Activated naive CD4-positive, alpha-beta T cell (primary cell): Measurements from ENCODE around the gene DPP4.

Experiments
- DNase-seq, 4 experiments: peaks; one replicate each; lab custom pipeline; 2025; lab: John Stamatoyannopoulos, UW

DPP4 gene

DNA sequence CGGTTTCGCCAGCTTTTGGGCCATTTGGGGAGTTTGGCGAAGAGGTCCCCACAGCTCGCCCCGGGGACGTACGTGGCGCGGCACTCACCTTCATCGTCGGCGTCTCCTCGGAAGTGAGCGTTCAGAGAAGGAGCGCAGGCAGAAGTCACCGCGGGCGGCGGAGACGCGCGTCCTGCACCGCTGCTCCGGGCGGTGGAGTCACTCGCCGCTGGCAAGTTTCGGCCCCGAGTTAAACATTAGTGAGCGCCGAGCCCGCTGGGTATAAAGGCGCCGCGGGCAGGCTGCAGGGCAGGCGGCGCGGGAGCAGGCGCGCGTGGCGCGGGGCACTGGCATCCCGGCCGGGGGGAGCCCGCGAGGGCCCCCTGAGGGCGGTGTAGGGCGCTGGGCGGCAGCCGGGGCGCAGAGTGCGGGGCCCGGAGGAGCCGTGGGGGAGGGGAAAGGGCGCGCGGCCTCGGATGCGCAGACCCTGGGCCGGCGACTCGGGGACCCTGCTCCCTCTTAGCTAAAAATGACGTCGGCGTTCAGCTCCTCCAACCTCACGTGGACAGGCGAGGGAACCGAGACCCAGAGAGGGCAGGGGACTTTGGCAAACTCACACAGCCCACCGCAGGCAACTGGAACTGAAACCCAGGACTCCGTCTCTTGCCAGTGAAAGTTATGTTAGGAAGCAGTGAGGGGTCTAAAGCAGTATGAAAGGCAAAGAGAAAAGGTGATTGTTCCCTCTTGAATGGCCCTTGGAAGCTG is at the start of gene DPP4:
Gene DPP4, minus strand, starts transcription at position 328 of the 744 bp plus-strand sequence. Its CDS starts 234 bp downstream, at position 94.
- DNase-seq = peak; percentile 13 to 51 (median 21)

DNA sequence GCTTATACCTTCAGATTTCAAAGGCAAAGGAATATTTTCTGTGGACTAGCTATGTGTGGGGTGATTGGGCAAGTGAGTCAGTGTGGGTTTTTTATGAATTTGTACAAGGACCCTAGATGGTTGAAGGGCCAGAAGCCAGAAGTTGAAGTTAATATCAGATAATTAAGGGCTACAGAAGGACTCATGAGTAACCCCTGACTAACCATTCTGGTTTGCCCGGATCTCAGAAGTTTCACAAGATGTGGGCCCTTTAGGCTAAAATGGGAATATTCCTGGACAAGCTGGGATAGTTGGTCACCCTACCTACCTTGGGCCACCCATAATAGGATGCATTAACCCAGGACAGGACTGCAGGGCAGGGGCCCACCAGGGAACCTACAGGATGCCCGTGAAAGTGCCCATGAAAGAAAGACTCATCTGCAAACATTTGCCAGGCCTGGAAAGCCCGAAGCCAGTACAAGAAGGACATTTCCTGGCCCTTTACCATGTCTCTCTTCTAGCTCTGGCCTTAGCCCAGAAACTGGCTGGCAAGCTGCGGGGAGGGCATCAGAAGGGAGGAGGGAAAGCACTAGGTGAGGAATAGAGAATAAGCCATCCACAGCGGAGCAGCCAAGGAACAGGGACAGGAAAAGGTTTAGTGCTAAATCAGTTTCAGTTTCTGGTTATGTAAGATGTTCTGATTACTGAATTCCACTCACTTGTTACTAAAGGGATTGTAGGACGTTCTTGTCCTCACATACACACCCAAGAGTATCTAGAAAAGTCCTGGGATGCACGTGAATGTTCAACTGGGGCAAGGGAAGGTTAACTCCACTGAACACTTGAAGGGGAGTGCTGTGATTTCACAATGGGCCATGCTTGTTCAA is 44.4 kb upstream of the DPP4 start:
- DNase-seq = no peak

DNA sequence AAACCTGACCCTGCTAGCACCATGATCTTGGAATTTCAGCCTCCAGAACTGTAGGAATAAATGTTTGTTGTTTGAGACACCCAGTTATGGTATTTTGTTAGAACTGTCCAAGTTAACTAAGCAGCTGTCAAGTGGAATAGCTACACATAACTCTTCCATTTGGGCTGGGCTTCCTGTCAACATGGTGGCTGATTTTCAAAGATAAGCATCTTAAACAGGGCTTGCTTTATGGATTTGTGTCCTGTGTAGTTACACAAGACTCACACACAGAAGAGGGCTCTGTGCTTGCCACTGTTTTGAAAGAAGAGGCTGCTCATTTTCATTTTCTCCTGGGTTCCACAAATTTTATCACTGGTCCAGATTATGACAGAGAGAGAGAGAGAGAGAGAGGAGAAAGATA is 42.3 kb upstream of the DPP4 start:
- DNase-seq = no peak

DNA sequence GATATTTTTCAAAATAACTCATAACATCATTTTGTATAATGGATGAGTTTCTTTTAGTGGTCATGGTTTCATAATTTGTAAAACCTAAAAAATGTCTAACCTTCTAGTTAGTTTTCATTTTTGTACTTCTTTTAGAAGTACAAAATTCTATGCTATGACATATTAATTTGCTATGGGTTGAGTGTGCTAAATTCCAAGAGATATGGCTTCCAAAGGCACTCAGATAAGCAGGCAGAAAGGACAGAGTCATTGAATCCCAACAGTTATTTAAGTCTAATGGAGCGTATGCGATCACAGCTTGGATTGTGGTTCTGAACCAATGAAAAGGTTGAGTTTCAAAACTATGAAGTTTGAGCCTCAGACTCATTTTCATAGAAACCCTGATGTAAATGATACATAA is 41.1 kb upstream of the DPP4 start:
- no peak for DNase-seq

DNA sequence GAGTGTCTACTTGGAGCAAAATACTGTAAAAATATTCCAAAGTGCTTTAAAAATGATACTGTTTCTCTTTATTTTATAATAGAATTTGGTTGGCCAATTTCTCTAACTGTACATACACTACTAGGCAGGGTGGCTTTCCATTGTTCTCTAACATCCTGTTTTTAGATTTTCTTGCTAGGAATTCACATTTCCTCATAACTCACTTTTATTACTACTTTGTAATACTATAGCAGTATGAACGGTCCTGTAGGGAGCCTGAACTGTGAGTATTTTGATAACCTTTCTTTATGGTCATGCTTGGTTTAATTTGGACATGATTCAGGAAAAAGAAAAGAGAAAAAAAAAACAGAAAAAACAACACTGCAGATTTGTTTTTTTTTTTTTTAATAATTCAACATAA is 40.3 kb upstream of the DPP4 start:
- no peak for DNase-seq

DNA sequence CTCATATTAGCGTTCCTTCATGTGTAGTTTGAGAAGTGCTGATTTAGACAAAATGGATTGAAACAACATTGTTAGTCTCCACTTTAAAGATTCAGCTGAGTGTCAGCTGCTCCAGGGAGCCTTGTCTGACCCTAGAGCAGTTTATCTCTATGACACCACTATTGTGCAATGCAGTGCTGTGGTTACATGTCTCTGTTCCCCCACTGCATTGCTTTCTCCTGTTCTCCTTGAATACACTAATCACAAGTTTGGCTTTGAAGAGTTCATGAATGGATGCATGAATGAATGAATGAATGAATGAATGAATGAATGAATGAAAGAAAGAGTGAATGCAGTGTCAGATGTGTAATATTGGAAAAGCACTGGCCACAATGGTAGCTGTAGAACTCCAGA is 39.8 kb upstream of the DPP4 start:
- DNase-seq = no peak

DNA sequence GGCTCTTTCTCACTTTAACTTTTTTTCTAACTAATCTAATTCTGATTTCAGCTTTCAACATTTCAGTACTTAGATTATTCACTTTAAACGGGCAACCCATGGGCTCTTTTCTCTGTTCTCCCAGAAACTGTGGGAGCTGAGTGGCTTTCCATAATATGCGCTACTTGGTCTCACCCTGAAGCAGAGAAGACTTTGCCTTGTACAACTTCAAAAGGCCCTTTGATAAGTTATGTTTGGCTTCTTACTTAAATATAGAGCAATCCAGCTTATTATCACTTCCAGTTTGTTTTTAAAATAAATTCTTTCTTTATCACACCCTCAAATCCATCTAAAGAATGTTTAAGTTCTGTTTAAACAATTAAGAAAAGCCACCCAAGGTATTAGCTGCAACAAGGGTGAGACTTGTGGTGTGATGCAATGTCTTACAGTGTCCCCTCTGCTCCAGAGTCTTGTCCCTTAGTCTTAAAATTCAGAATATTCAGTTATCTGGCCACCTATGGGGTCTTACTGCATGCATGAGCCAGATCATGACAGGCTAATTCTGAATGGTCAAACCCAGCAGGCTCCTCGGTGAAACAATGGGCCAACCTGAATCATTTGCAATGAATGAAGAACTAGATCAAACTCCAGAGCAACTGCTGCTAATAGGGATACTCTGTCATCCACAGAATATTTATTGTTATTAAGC is 39.2 kb upstream of the DPP4 start:
- no peak for DNase-seq

DNA sequence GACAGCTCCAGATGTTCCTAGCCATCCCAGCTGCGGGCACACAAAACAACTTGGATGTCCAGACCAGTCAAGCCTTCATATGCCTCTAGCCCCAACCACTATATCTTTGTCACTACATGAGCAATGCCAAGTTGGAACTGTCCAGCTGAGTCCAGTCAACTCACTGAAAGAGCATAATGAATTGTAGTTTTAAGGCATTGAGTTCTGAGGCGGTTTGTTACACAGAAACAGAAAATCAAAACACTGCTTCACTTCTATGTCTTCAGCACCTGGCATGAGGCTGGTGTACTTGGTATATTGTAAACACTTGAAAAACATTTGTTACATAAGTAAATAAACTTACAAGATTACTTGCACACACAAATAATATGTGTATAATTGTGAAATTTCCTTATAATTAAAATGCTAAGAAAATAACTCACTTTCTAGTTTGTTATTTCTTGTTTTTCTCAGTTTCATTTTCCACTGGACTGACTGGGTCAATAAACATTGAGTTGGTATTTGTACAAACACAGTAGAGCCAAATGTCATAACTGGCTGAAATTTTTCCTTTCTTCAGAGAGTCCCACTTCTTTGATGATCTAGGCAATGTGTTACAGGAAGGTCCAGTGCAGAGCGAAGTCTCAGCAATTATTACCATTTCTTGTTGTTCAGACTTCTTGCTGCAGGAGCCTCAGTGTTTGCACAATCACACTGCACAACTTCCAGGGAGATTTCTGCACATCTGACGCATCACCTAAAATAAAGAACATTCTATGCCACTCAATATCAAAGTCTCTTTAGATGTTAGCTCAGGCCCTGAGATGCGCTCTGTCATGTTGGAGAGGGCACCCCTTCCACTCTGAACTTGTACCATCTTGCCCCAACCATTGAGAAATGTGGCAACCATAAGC is 38.2 kb upstream of the DPP4 start:
- no peak for DNase-seq

DNA sequence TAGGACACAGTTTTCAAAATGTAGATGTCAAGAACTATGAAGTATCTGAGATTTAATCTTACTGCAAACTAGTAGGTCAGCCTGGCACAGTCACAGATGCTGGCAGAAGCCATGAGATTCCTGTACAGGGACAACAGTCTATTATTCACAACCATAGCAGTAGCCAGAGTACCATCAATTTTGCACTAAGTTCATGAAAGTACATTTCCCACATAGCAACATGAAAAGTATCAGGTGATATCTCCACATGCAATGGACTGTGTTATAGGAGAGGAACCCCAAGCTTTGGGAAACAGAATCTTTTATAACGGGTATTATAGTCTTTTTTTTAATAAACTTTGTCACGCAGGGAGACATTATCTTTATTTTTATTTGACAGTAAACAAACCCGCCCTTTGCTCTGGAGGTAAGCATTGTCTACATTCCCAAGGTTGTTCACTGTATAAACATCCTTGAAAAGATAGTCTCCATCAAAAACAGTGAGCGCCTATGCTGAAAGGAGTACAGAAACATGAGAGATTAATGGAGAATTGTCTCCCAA is 33.4 kb upstream of the DPP4 start:
- no peak for DNase-seq

DNA sequence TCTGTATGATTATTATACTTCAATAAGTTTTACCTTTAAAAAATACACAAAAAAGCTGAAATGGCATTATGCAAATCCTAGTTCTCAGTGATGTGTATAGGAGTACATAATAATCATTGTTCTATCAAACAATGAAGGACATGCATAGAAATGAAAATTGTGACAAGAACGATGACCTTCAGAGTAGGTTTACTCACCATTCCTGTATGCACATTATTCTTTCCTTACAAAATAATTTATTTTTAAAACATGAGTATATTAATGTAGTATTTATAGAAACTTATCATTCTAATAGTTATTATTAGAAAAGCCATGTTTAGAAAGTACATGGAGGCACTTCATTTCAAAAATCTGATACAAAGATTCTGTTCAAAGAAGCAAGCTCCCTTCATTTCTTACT is 32.7 kb upstream of the DPP4 start:
- DNase-seq = no peak

DNA sequence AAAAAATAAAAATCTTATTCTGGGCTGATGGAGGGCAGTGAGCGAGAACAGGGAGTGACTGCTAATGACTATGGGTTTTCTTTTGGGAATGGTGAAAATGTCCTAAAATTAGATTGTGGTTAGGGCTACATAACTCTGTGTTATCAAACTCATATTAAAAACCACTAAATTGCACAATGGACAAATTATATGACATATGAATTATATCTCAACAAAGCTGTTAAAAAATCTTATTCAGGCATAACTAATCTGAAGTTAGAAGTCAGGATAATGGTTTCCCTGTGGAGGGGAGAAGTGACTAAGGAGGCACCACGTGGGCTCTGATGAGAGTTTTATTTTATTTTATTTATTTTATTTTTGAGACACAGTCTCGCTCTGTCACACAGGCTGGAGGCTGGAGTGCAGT is 32.1 kb upstream of the DPP4 start:
- no peak for DNase-seq

DNA sequence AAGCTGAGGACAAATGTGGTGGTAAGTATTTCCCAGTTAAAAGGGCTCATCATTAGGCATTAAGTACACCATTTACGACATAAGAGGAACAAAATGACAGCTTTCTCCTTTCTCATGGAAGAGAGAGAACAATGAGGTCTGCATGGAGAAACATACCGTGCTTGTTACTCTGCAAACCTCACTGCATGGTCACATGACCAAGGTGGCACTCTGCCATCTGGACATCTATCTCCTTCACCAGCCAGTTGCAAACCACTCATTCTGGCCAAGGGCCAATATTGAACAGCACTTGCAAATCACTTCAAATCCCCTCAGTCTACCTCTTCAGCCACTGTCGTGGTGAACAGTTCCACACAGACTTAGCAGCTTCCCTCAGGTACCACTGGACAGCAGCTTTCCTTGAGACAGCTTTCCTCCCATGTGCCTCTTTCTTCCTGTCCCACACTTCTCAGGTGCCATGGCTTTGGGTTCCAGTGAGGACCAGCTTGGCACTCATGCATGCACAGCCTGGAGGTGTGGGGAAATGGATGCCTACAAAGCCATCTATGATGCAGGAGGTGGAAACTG is 29.5 kb upstream of the DPP4 start:
- no peak for DNase-seq

DNA sequence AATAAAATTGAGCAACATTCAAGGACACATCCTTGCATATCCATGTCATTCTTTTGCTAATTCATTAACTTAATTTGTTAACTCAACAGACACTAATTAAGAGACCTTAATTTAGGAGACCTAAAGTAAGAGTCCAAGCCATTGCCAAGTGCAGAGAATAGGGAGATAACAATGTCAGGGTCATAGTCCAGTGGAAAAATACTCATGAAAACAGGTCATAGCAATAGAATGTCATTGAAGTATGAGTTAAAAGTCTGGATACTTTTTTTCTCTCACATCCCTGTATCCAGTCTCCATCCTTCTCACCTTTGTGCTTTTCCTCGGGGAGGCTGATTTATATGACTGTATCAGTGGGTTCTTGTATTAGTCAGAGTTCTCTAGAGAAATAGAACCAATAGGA is 26.6 kb upstream of the DPP4 start:
- DNase-seq = no peak

DNA sequence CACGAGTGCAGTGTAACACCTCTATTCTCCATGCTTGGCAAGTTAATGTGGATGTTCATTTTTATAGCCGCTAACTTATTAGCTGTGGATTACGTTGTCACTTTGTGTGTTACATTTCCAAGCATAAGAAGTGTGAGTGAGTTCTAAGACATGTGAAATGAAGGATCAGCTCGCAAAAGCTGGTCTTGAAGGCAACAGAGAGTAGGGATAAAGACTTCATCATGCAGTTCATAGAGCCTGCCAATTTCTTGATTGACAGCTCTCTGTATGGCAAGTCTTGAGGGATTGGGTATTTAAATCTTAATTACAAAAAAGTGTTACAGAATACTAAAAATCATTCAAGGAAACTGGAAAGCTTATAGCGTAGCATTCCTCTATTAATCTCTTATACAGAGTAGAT is 25.8 kb upstream of the DPP4 start:
- DNase-seq = no peak

DNA sequence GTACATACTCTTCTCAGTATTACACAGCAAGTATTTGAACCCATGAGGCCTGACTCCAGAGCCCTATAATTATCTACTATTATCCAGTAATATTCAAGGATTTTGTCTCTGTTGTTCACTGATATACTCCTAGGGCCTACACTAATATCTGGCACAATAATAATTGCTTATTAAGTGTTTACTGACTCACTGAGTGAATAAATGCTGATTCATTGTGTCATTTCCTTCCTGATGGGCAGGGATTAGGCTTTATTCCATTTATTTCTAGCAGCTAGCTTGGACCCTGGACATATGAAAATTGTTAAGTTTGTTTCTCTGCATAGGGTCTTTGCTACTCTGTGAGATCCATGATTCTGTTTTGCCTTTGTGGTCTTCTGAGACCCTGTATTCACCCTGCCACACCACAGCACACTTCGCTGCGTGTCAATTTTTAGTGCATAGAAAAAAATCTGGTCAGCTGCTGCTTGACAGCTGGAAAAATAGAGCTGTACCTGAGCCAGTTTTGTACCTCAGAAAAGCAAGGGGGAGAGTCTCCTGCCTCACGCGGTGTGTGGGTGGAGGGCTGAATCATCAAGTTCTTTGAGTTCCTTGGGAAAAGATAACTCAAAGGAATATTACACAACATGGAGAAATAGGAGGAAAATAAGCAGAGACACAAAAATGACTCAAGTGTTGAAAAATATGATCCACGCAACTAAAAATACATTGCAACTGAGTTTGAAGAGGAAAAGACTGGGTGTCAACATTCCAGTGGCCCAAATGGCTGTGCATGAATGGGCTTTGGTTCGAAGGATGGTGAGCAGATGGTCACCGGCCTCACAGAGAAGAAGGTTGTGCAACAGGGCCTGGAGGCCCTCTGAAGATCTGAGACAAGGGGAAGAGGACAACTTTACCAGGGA is 18.9 kb upstream of the DPP4 start:
- no peak for DNase-seq

DNA sequence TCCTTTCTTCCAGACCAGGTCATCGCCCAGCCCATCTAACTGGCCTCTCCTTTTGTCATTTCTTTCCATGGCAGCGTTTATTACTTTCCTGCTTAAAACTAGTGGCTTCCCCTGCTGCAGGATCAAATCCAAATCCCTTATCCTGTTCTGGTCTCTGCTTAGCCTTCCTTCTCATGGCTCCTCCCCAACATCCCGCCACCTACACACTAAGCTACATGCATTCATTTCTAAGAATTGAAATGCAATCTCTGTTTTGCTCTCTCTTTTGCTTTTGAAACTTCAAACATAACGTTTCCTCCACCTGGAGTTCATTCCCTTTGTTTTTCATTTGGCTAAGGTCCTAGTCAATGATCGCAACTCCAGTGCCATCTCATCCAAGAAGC is 18.0 kb upstream of the DPP4 start:
- DNase-seq = no peak

DNA sequence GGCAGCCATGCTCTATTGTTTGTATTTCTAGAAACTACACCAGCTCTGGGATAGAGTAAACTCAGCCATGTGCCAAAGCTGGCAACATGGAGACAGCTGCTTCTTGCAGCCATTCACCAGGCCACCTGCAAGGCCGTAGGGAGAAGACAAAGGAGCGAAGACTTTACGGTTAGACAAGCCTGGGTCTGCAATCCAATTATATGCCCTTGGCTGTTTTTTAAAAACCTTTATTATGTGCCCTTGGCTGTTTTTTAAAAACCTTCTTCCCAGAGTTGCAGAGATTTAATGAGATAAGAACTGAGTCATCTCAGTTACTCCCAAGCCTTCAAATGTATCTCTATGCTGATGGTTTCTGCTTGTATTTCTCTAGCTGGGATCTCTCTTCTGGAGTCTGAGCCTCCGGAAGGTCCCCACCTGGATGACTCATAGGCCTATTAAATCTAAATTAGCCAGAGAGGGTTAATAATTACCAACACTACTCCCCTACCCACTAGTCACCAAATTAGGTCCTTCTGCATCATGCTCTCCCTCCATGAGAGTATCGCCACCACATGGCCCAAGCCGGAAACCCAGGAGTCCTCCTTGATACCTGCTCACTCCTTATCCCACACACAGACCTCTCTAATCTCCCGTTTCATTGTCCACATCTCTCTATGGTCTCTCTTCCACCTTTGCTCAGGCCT is 17.5 kb upstream of the DPP4 start:
- no peak for DNase-seq

DNA sequence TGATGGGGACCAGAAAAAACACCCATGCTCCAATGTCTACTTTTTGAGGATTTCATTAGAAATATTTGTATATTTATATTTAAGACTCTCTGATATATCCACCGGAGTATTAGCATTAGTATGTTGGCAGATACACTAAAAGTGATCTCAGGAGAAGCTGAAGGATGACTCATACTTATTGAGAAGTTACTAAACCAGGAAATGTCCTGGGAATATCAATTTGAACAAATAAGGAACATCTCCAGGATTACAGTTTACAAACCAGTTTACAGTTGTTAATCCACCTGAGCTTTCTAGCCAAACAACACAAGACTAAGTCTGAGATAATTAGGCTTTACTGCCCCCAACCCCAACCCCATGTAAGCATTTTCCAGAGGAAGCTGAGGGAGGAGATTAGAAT is 16.1 kb upstream of the DPP4 start:
- DNase-seq = no peak

DNA sequence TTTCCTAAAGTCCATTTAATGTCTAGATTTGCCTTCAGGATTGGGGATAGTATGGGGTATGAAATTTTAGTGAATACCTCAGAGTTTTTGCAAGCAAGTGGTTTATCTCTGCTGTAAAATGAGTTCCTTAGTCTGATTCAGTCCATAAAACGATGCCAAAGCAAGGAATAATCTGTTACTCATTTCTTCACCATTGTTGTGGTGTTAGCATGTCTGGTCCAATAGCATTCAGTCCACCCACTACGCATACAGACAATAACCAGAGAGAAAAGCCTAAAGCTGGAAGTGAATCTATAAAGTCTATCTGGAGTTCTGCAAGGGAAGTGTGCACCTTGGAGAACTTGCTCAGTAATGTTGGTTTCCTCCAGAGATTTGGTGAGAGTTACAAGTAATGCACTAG is 12.9 kb upstream of the DPP4 start:
- DNase-seq = no peak
